Smooth muscle cell of the brain vasculature (primary cell): ENCODE results near the gene HS1BP3.

Experiments
- DNase-seq: peaks from one replicate; pipeline ENCODE4 v3.0.0-alpha.2; 2012; ENCODE audit warnings: low read depth, low spot score

HS1BP3 gene, protein sequence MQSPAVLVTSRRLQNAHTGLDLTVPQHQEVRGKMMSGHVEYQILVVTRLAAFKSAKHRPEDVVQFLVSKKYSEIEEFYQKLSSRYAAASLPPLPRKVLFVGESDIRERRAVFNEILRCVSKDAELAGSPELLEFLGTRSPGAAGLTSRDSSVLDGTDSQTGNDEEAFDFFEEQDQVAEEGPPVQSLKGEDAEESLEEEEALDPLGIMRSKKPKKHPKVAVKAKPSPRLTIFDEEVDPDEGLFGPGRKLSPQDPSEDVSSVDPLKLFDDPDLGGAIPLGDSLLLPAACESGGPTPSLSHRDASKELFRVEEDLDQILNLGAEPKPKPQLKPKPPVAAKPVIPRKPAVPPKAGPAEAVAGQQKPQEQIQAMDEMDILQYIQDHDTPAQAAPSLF

DNA sequence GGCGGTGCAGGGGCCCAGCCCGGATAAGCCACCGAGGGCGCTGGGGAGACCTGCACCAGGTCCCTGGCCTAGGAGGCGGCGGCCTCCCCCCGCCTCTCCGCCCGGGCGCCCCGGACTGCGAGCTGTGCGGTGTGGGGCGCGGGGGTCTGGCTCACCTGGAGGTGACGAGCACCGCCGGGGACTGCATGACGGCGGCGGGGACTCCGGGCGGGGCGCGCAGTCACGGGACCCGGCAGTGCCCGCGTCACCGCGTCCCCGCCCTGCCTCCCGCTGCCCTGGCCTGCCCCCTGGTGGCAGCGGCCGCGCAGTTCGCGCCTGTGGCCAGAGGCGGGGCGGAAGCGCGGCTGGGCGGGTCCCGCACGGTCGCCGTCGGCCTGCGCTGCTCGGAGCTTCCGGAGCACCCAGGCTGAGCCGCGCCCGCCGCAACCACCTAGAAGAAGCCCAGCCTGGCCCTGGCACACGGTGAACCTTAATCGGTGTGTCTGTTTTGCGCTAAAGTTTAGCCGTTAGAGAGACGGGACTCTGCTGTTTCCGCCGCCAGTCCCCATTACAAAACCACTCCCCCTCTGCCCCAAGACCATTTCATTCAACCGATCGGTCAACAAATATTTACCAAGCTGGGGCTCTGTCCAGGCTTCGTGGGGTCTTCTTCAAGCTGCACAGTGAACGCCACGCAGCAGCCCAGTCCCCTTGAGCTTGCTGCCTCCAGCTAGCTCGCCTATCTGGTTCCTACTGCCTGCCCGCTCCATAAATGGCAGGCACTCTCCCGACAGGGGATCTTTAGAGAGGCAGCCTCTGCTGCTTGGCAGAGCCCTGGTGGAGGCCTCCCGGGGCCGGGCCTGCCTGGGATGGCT lies at the start of gene HS1BP3:
Gene HS1BP3, minus strand, starts transcription at position 222 of the 854 bp plus-strand sequence. Its CDS starts 35 bp downstream, at position 187.
- DNase-seq, result no peak

DNA sequence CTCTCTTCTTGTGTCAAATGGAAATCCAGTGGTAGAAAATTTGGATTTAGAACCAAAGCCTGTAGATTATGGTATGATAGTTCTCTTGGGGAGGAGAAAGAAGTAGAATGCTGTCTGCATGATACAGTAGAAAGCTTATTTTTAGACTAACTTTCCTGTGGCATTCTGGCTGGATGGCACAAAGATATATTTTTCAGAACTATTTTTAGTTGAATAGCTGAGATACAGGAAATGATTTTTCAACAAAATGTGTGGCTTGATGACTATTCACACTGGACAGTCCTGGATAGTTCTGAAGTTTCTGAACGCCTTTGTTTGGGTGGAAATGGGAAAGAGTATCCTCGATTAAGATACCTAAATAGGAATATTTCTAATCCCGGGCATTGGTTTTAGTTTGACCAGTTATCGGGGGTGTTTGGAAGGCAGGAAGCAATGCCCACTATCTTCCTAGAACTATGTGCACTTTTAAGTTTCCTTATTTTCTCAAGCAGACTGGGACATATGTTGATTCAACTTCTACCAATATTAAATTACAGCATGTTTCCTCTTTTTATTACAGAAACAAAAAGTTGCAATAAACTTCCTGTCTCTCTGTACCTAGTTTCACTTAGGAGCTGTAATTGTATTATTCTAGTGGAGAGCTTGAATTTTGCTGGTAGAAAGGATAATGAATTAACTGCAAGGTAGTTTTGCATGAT lies 48.2 kb upstream of the HS1BP3 start:
- no peak for DNase-seq

DNA sequence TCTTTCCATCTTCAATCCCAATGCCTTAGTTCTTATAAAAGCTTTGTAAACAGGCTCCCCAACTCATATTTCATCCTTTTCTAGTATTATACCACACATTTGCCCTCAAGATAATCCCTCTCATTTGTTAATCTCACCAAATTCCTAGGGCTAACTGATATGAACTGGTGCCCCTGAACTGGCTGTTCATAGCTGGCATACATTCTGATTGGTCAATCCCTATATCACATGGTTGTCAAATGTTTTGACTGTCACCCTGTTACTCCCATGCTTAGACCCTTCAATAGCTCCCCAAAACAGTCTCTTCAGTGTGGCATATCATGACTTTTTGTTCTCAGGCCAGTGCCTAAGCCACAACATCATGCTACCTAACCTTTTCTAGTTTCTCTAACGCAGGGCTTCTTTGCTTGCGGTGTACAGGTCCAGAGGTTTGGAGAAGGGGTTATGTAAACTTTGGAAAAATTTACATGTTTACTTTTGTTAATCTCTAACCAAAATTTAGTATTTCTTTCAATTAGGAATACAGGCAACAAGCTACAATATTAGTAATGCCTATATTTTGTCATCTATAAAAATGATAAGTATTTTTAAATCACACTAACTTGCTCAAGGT lies 46.5 kb upstream of the HS1BP3 start:
- no peak for DNase-seq

DNA sequence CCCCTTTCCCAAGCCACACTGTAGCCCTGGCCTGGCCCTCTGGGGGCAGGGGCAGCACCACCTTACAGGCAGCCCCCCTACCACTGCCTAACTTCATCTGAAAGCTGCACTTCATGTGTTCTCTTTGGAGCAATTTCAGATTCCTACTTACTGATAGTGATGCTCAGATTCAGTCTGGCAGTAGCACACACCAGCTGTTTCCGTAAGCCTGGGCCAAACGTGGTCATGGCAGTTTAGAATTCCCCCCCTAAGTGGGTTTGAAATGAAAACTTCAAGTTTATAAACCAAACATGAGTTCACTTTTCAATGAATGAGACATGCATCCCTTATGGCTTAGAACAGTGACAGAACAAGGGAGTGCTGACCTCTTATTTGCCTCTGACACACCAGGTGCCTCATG lies 45.5 kb upstream of the HS1BP3 start:
- DNase-seq, result no peak

DNA sequence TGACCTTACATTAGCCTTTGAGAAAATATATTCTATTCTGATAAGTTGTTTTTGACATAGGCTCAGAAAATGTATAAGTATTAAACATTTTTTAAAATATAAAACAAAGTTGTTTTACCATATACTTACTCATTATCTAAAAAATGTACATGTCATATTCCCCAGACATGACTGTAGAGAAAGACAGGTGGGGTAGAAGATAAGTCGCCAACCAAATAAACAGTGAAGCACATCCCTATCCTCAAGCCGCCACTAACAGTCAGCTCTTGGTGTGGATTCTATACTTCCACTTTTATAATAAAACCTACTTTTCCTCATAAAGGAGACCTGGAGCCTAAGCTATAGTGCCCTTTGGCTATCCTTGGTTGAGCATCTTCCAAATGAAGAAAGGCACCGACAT lies 42.4 kb upstream of the HS1BP3 start:
- DNase-seq, result no peak

DNA sequence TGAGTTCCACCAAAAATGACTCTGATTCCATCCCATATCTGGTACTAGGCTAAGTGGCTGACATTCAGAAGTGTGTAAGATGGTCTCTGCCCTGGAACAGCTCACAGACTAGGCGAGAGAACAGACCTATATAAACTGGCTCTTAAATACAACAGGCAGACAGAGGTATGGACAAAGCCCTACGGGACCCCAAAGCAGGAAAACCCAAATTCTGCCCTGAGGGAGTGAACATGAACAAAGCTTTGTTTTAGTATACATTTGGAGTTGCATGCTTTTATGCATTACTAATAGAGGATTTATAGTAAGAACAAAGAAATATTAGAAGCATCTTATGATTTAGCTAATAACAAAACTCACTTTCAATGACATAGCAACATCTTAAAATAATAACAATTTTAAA lies 41.2 kb upstream of the HS1BP3 start:
- no peak for DNase-seq

DNA sequence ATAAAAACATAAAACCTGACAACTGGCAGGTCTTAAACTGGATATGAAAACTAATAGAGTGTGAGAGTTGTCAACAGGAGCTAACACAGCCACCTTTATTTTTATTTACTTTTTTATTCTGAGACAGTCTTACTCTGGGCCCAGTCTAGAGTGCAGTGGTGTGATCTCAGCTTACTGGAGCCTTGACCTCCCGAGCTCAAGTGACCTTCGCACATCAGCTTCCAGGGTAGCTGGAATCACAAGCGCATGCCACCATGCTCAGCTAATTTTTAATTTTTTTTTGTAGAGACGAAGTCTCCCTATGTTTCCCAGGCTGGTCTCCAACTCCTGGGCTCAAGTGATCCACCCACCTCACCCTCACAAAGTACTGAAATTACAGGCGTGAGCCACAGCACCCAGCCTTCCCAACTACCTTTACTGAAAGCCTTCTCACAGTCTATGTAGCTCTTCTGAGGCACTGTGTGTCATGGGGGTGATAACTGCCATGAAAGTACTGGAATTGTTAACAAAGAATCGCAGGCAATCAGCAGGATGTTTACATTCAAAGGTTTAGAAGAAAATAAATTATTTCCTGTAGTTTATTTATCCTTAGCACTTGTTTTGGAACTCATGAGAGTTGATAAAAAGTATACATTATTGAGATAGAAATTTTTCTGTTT lies 40.3 kb upstream of the HS1BP3 start:
- DNase-seq, result no peak

DNA sequence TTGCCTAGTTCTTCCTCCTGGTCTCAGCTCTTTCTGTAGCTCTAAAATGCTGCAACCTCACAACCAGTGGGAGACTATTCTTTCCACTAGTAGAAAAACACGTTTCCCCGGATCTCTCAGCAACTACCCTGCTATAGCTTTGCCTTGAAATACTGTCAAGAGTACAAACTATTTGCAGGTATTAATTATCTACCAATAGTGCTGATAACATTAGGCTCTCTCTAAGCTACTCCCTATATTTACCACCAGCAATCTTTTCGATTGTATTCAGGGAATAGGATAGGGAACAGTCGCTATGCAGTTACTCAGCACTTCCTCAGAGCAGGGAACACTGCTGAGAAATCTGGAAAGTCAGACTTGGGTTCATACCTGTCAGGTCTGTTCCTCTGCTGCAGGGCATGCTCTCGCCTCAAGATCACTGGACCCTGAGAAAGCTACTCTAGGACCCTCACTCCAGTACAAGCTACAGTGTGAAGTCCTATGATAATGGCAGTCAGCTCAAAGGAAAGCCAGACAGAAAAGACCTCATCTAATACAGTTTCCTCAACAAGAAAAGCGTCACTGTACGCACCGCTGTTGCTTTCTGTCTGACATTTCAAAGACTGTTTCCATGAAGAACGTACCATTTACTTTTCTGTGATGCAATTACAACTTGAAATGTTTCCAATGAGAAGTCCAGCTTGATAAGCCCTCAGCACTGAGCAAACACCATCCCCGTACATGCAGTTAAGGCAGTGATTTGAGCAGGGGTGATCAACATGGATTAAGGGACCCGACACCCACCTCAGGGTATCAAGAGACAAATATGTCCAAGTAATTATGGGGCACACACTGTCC lies 38.7 kb upstream of the HS1BP3 start:
- DNase-seq, result no peak

DNA sequence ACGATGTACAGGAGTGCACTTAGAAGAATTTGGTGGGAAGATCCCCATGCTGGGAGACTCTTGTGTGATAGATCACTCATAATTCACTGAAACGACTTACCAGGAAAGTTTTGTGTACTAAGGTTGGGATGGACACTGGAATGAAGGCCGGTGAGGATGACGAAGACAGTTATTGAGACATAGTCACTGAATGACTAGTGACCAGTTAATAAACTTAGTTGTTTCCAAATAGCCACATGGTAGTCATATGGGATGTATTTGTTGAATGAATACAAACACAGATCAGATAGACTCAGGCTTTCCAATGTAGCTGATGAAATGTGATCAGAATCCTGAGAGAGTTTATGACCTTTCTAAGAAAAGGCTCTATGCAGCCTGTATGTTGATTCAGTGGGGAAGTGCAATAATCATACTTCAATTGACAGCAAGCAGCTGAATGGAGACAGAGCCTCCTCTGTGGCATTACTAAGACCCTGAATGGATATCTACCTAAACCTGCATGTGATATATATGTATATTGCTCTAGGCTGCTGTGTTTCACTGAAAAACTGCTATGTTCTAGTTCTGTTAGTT lies 36.4 kb upstream of the HS1BP3 start:
- no peak for DNase-seq

DNA sequence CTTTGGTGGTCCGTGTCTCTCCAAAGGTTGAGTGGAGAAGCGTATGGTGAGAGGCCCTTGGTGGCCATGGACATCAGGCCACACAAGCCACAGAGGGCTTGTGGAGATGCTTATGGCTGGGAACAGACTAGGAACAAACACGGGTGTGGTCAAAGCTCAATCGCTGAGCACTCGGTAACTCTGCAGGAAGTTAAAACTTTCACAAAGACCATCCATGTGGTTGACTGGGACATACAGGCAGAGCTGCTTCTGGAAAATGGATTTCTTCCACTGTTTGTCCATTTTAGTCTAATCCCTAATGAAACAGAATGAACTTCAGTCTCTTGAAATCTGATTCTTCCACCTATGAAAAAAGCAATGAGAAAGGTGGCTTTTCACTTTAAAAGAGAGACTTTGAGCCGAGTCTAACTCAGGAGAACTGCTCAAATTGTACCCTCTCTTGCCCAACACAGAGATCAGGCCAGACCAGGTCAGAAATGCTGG lies 33.7 kb upstream of the HS1BP3 start:
- DNase-seq, result no peak

DNA sequence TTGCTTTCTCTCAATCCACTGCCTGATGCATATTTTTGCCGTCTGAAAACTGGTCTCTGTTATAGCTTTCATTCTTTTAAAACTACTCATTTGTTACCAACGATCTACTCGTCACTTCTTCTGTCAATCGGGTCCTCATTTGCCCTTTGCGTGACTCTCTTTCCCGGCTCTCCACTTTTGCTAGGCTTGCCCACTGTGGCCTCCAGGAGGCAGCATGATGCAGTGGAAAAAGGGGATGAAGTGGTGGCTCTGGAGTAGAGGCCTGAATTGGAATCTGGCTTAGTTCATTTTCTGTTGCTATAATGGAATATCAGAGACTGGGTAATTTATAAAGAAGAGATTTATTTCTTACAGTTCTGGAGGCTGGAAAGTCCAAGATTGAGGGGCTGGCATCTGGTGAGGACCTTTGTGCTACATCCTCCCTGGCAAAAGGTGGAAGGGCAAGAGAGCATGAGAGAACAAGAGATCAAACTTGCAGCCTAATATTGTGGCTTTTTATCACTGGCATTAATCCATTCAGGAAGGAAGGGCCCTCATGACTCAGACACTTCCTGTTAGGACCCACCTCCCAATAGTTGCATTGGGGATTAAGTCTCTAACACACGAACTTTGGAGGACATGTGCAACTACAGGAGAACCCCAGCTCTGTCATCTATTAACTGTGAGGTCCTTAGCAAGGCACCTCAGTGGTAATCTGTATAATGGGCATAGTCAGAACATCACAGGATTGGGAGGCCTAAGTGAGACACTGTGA lies 31.4 kb upstream of the HS1BP3 start:
- no peak for DNase-seq

DNA sequence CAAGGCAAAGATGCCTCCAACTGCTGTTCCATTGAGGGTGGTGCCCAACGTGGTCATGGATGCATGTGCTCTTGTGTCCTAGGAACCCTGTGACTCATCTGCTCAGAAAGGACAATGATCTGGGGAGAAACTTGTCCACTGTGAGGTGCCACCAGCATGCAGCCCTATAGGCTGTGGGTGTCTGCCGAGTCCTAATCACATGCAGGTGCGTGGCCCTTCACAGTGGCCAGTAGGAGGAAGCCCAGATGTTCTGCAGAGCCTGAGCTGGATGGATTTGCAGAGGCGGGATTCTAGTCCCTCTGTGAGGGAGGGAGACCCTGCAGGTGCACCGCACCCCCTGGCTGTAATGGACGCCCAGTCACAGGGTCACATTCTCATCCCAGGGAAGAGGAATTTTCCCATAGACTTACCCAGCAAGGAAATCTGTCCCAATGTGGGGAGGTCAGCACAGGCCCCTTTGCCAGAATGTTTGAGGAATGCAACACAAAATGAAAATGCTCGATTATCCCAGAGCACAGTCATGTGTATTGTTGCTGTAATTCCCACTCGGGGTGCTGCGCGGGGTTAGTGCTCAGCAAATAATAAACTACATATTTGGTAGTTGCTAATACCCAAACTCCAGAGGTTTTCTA lies 30.0 kb upstream of the HS1BP3 start:
- DNase-seq, result no peak

DNA sequence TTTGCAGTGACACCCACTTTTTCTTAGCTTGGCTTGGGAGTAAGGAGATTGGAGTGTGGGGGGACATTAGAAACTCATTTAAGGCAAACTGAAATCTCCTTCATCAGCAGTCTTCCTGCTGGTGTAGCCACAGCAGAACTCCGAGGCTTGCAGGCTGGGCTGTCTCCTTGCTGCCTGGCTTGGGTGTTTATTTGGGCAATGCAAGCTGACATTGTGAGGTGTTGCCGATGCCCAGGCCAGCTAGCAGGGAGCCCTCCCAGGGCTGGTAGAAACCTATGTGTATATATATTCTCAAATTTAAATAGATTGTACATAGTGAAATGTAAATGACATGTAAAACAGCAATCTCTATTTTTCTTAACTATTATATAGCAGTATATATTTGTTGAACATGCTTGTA lies 27.9 kb upstream of the HS1BP3 start:
- DNase-seq, result no peak

DNA sequence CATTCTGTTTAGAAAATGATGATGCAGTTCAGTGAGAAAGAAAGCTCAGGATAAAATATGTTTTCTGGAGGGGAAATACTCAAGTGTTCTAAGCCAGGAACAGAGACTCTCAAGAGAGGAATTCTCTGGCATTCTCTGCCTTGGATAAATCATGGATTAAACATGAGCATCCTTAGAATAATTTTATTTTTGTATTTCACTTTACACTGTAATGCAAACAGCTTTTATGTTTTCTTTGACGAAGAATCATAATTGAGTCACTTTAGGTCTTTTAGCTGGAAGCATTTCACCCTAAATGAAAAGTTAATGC lies 27.1 kb upstream of the HS1BP3 start:
- DNase-seq, result no peak

DNA sequence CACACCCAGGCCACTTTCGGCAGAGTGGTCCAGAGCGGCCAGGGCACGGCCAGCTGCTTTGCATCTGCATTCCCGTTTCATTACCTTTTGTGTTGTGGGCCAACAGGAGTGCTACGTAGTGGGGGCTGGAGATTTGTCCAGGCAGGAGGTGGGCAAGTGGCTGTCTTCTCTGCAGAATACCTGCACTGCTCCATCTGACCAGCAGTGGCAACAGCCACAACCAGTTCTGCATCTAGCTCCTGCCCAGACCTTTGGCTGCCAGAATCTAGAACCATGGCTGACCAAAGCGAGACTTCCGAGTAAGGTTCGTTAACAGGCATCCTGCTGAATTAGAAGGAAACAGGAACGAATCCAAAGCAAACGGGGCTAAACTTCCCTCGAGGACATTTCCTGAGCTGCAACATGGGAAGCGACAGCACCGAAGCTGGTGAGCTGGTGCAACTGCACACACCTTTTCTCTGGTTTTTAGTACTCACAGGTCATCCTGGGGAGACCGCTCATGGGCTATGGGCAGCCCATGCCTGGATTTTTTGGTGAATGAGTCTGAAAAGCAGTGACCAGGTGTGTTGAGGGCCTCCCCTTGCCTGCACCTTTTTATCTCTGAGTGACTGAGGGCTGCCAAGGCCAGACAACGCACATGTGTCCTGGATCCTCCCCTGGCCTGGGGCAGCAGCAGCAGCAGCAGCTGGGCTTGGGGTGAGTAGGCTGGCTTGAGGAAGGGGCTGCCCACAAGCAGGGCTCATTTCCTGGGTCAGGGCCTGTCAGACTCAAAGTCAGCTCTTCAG lies 26.6 kb upstream of the HS1BP3 start:
- DNase-seq, result no peak

DNA sequence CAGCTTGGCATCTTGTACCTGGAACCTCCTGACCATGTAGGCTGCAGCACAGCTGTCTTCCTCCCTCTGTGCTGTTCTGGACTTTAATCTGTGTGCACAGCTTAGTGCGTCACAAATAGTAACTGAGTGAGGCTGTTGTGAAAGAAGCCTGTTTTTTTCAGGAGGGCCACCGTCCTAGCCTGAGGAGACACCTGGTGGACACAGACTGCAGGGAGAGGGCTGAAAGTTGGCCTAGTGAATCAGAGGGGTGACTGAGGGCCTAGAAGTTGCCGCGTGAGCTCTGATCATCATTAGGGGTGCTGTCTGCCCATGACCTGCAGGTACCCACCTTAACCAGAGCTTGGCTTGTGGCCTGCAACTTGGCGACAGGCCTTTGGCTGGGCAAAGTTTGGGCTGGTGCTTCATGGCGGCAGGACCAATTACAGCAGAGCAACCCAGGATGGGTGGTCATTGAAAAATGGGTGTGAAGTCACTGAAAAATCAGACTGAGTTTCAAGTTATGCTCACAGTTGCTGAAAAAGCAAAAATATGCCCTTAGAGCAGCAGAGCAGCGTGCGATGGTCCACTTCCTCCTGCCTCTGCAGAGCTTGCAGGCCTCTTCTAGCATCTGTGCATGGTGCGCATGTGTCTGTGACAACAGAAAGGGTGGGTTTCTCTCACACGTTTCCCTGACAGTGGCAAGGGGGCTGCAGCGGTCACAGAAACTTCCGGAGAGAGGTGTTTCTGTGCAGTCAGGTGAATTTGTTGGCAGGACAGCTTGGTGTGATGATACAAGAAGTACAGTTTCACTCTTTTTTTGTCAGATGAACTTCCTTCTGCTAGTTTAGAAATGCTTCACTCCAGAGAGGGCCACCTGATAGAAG lies 25.7 kb upstream of the HS1BP3 start:
- no peak for DNase-seq

DNA sequence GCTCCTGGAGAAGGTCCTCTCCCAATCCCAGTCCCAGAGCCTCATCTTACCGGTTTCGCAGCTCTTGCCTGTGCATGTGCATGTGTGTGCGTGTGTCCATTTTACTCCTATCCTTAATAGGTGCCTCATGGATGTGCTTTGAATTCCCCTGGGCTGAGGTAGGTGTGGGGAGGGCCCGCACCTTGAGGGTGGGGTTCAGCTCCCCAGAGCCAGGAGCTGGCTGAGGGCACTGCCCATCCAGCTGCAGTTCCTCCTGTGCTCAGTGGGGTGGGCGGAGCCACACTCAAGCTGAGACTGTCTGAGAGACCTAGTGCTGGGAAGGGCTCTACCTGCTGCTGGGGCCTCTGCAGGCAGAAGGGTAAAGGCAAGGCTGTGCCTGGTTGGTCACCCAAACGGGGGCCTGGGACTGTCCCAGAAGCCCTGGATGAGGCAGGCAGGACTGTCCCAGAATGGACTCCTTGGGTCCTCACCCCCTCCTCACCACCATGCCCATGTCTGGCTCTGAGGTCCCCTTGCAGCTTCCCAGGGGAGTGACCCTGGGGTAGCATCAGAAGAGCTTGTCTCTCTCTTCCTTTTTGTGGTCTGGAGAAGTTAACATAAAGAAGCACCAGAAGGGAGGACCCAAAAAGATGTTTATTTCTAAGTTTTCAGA lies 24.9 kb upstream of the HS1BP3 start:
- DNase-seq, result no peak
